ENCODE results near the gene TMEM154. TPM values are rescaled to one million over a fixed set of nuclear protein-coding genes. Genes with fewer than 3 reads are reported as not detected.

The TMEM154 gene
- total RNA-seq, 3 donors from 2014 or later, result 1.3 to 7.2 (median 5.6) TPM

- intact Hi-C loops (cut with DNase I; ENCODE audit: low total_unique reads), result no loop called here
- no peaks in the 10 kb centered on the region for H3K9me3 ChIP-seq
Observed at GRCh38 chr4:152682143-152682941, 2.5 kb upstream of the TMEM154 start.

DNA sequence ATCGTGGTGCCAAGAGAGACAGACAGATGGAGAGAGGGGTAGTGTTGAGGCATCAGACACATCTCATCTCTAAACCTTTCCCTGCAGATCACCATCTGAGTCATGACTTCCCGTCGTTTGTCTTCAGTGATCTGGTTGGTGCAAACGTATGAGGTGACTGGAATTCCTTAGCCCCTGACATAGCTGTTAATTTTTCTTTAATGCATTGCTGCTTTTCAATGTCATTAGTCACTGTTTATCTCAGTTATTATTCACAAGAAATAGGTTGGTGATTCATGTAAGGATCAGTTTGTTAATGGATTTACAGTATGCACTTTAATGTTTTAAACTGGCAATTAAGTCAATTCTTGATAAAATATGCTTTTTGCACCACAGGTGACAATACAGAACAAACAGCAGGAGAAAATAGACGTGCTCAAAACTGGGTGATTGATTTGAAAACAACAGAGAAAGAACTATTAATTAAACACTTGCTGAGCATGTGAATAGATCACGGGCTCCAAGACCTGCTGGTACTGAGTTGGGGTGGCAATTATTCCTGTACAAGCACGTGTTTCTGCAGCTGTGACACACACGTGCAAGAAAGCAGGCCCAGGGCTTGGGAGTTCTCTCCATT is 1.3 kb upstream of the TMEM154 start:
- DNase-seq (ENCODE audit: low spot score in 2 of 2), result no peak
- intact Hi-C loops (cut with DNase I; ENCODE audit: low total_unique reads), result no loop called here
- H3K4me1 ChIP-seq, result no peaks in the 10 kb centered on the region
- TF ChIP-seq POLR2AphosphoS5 (IDR thresholded peaks at IDR 0.05), result no peak
- TF ChIP-seq POLR2A (IDR thresholded peaks at IDR 0.05), result no peak
- TF ChIP-seq CTCF (IDR thresholded peaks at IDR 0.05), result no peak
- H3K27ac ChIP-seq, result no peak overlapping the region
- H3K4me3 ChIP-seq, result no peak overlapping the region
- no peaks in the 10 kb centered on the region for H3K9me3 ChIP-seq
- H3K36me3 ChIP-seq, result no peaks in the 10 kb centered on the region
- H3K27me3 ChIP-seq, result no peaks in the 10 kb centered on the region

More at GRCh38 chr4:152682143-152682941, 2.5 kb upstream of the TMEM154 start:
- no peak overlapping the region for H3K27ac ChIP-seq
- no peak for TF ChIP-seq POLR2AphosphoS5 (IDR thresholded peaks at IDR 0.05)
- no peak for TF ChIP-seq CTCF (IDR thresholded peaks at IDR 0.05)
- TF ChIP-seq POLR2A (IDR thresholded peaks at IDR 0.05), result no peak
- H3K4me3 ChIP-seq, result no peak overlapping the region
- H3K36me3 ChIP-seq, result no peaks in the 10 kb centered on the region
- H3K27me3 ChIP-seq, result no peaks in the 10 kb centered on the region
- DNase-seq (ENCODE audit: low spot score in 2 of 2), result no peak
- H3K4me1 ChIP-seq, result no peaks in the 10 kb centered on the region

DNA sequence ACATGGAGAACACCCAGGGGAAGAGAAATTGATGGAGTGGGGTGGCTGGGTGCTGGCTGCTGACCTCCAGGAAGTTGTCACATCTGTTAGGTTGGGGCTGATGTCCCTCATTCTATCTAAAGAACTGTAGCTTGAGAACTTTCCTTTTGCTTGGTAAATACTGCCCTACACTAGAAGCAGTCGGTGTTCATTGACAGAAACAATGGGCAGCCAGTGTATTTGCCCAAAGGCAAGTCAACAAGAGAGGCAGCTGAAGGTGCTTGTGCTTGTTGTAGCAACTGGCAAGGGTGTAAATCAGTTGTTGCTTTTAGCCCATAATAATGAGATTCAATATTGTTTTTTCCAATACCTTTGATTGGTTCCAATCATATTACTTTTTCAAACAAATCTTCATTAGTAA is 956 bp downstream of the TMEM154 start:
- Histone ChIP-seq H3K4me1 (no peaks in the 10 kb centered on the region), H3K4me3 (peak overlapping the region in 2 of 3 donors; percentile 58 to 74), H3K36me3 (no peaks in the 10 kb centered on the region), H3K9me3 (no peaks in the 10 kb centered on the region), H3K27ac (no peak overlapping the region), H3K27me3 (no peaks in the 10 kb centered on the region)
- intact Hi-C loops (cut with DNase I; ENCODE audit: low total_unique reads), result no loop called here
- DNase-seq (ENCODE audit: low spot score in 2 of 2), result no peak
- TF ChIP-seq POLR2AphosphoS5 (IDR thresholded peaks at IDR 0.05), result no peak
- TF ChIP-seq CTCF (IDR thresholded peaks at IDR 0.05), result no peak
- TF ChIP-seq POLR2A (IDR thresholded peaks at IDR 0.05), result no peak

GRCh38 chr4:152677117-152677516 is 2.7 kb downstream of the TMEM154 start:
- no peak for DNase-seq (ENCODE audit: low spot score in 2 of 2)
- Histone ChIP-seq H3K36me3 (no peaks in the 10 kb centered on the region), H3K9me3 (no peaks in the 10 kb centered on the region), H3K27me3 (no peaks in the 10 kb centered on the region), H3K4me1 (no peaks in the 10 kb centered on the region), H3K4me3 (no peak overlapping the region), H3K27ac (no peak overlapping the region)
- intact Hi-C loops (cut with DNase I; ENCODE audit: low total_unique reads), result no loop called here
- TF ChIP-seq CTCF (IDR thresholded peaks at IDR 0.05) (no peak), POLR2AphosphoS5 (IDR thresholded peaks at IDR 0.05) (no peak), POLR2A (IDR thresholded peaks at IDR 0.05) (no peak)
